PFSK-1 (cell line): ENCODE data around the gene TXNRD3.

Experiments
- POLR2AphosphoS5 ChIP-seq: IDR thresholded peaks from 2 replicates; pipeline ENCODE4 v1.6.1; 2012; ENCODE audit warnings: low read depth, mild to moderate bottlenecking, control low read depth, low read length, moderate library complexity
- SIN3A ChIP-seq: IDR thresholded peaks from 2 replicates; pipeline ENCODE4 v1.6.1; 2012; ENCODE audit warnings: mild to moderate bottlenecking, low read length, moderate library complexity, borderline replicate concordance; ENCODE audit not compliant: insufficient read depth
- TF ChIP-seq, protein P1 (sequence below), 2 experiments: IDR thresholded peaks; 2 replicates each; pipeline versions ENCODE4 v1.6.1 to v1.8.0; 2011 to 2012; ENCODE audit warnings: low read depth in 2 of 2, low read length in 2 of 2, control low read depth in 1 of 2, inconsistent platforms in 1 of 2, mild to moderate bottlenecking in 1 of 2, moderate library complexity in 1 of 2; ENCODE audit not compliant: insufficient read depth in 1 of 2

DNA sequence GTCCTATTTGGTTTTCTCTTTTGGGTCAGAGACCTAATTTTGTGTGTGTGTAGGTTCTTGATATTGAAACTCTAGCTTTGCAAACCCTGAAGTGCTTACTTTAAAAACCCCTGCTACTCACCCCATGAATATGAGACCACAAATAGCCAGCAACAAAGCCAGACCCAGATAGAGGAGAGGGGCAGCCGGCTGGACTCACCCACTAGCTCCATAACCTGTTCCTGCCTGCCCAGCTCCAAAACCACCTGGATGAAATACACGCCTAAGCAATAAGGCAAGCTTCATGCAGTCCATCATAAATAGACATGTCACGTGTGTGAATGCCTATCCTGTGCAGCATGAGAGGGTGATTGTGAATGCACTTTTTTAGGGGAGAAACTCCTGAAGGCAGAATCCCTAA lies 3.7 kb upstream of the TXNRD3 start:
- TF ChIP-seq POLR2AphosphoS5 (no peak), SIN3A (no peak)
- TF ChIP-seq, protein P1, sequence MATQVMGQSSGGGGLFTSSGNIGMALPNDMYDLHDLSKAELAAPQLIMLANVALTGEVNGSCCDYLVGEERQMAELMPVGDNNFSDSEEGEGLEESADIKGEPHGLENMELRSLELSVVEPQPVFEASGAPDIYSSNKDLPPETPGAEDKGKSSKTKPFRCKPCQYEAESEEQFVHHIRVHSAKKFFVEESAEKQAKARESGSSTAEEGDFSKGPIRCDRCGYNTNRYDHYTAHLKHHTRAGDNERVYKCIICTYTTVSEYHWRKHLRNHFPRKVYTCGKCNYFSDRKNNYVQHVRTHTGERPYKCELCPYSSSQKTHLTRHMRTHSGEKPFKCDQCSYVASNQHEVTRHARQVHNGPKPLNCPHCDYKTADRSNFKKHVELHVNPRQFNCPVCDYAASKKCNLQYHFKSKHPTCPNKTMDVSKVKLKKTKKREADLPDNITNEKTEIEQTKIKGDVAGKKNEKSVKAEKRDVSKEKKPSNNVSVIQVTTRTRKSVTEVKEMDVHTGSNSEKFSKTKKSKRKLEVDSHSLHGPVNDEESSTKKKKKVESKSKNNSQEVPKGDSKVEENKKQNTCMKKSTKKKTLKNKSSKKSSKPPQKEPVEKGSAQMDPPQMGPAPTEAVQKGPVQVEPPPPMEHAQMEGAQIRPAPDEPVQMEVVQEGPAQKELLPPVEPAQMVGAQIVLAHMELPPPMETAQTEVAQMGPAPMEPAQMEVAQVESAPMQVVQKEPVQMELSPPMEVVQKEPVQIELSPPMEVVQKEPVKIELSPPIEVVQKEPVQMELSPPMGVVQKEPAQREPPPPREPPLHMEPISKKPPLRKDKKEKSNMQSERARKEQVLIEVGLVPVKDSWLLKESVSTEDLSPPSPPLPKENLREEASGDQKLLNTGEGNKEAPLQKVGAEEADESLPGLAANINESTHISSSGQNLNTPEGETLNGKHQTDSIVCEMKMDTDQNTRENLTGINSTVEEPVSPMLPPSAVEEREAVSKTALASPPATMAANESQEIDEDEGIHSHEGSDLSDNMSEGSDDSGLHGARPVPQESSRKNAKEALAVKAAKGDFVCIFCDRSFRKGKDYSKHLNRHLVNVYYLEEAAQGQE (IDR thresholded peaks at IDR 0.05; ENCODE audit: insufficient read depth in 1 of 2, low read depth in 2 of 2, low read length in 2 of 2), result no peak
